ENCODE measurements around the gene PEPD.

The PEPD gene

DNA sequence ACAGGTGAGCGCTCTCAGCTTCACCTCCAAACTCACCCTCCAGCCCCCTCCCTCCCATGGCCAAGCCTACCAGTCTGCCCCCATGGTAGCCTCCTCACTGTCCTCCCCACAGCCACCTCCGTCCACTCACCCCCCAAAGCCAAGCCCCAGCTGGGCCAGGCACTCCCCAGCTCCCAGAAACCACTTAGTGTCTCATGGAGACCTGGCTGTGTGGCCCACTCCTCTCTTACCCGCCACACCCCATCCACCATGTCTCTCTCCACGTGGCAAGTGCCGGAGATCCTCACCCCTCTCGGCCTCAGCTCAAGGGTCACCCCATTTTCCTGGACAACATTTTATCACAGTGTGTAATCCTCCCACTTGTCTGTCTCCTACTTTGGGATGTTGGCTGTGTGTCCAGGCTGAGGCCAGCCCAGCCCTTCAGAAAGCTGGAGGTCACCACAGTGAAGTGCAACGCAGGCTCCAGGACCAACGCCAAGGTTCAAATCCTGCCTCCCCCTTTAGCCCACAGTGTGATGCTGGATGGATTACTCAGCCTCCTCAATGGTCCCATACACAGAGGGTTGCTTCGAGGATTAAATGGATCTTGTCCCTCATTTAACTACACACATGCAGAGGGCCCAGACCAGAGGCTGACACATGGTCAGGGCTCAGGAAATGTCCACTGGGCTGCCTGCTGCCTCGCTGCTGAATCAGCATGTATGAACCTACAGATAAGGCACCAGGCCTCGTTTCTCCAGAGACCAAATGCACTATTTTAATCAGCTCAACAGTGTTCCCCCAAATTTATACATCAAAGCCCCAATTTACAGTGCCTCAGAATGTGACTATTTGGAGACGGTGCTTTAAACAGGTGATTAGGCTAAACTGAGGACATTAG lies 76.8 kb downstream of the PEPD start:
- H3K27ac ChIP-seq = no peak overlapping the region
- DNase-seq (ENCODE audit: low read depth, low spot score) = no peak

DNA sequence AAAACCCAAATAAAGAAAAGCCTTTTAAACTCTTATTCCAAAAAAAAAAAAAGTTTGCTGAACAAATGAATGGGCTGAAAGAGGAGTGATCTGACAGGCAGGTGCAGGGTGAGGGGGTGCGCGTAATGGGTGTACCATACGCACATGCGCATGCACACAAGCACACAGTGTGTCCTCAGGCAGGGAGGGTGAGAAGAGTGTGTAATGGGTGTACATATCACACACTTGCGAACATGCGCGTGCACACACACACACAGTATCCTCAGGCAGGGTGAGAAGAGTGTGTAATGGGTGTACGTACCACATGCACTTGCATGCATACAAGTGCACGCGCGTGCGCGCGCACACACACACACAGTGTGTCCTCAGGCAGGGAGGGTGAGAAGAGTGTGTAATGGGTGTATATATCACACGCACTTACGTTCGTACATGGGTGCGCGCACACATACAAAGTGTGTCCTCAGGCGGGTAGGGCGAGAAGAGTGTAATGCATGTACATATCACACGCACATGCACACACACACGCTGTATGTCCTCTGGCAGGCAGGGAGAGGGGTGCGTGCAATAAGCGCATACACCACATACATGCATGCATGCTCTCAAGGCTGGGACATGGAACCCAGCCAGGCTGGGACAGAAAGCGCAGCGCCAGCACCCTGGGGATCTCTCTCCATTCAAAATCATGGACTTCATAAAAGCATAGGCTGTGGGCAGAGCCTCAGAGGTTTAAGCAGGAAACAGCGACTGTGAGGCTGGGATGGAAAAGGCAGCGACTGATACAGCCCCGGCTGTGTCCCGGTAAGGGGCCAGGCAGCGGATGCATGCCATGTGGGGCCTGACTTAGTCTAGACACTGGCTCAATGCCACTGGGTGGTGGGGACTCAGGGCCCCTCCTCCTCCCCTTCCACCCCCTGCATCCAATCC lies 77.7 kb downstream of the PEPD start:
- DNase-seq (ENCODE audit: low read depth, low spot score) = no peak
- H3K27ac ChIP-seq = no peak overlapping the region

DNA sequence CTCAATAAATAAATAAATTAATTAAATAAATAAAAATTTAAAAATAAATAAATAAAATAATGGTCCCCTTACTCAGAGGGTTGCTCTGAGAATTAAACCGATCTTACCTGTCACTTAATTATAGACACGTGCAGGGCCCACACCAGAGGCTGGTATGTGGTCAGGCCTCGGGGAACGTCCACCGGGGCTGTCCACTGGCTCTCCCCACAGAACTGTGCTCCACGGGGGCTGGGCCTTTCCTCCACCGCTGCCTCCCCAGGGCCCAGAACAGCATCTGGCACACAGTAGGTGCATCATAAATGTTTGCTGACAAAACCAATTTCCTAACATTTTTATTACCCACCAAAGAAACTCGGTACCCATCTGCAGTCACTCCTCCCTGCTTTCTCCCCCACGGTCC lies 78.9 kb downstream of the PEPD start:
- DNase-seq (ENCODE audit: low read depth, low spot score) = no peak
- no peak overlapping the region for H3K27ac ChIP-seq

DNA sequence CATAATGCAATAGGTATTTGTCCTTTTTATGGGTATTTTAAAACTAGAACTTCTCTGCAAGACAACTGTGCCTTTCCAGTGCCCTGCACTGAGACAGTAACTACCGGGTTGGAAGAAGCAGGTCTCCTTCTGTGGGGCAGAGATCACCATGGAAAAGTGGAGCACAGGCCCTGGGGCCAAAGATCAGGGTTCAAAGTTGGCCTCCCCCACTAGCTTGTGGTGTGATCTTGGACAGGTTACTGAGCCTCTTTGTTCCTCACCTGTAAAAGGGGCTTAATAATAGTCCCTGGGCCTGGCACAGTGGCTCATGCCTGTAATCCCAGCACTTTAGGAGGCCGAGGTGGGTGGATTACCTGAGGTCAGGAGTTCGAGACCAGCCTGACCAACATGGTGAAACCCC lies 79.8 kb downstream of the PEPD start:
- H3K27ac ChIP-seq = no peak overlapping the region
- no peak for DNase-seq (ENCODE audit: low read depth, low spot score)

DNA sequence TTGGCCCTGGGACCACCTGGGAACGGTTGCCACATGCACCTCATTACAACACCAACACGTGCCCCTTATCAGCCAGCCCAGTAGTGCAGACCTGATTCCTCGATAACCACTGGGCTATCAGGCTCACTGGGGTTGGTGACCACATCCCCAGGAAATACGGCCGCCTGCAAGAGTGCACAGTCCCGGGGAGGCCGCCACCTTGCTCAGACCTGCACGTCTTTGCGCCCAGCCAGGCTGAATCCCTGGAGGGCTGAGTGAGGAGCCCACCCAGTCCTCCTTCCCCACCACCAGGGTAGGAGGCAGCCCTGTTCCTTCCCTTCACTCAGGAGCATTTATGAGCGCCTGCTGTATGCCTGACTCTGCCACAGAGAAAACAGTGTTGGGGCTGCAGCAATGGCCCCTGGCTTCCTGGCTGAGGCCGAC lies 80.3 kb downstream of the PEPD start:
- no peak for DNase-seq (ENCODE audit: low read depth, low spot score)

DNA sequence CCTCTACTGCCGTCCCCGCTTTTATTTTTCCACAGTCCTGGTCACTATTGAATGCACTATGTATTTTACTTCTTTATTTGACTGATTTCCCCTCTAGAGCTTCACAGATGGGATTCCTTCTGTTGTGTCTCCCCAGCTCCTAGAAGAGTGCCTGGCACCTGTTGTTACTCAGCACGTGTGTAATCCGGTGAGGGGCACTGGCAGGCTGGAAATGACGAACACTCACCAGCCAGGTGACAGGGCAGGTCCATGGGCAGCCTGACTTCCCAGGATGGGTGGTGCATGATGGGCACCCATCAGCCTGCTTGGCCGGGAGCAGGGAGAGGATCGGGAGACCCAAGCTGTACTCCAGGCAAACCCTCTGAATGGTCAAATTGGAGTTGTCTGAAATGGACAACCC lies 80.9 kb downstream of the PEPD start:
- no peak overlapping the region for H3K27ac ChIP-seq
- no peak for DNase-seq (ENCODE audit: low read depth, low spot score)

More for the DNA sequence above, 80.3 kb downstream of the PEPD start:
- H3K27ac ChIP-seq = no peak overlapping the region

DNA sequence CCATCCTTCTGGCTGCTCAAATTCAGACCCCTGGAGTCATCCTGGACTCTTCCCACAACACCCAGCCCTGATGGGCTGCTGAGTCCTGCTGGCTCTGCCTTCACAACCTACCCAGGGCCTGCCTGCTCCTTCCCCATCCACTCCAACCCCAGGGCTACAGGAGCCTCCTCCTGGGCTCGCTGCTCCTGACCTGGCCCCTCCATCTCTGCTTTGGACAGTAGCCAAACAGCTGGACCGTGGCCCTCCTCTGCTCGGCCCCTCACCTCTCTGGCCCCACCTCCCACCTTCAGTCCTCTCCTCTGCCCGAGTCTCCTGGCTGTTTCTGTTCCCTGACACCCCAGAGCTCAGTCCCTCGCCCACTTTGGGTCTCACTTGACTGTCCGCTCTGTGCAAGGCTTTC lies 81.3 kb downstream of the PEPD start:
- DNase-seq (ENCODE audit: low read depth, low spot score) = no peak
- H3K27ac ChIP-seq = no peak overlapping the region

DNA sequence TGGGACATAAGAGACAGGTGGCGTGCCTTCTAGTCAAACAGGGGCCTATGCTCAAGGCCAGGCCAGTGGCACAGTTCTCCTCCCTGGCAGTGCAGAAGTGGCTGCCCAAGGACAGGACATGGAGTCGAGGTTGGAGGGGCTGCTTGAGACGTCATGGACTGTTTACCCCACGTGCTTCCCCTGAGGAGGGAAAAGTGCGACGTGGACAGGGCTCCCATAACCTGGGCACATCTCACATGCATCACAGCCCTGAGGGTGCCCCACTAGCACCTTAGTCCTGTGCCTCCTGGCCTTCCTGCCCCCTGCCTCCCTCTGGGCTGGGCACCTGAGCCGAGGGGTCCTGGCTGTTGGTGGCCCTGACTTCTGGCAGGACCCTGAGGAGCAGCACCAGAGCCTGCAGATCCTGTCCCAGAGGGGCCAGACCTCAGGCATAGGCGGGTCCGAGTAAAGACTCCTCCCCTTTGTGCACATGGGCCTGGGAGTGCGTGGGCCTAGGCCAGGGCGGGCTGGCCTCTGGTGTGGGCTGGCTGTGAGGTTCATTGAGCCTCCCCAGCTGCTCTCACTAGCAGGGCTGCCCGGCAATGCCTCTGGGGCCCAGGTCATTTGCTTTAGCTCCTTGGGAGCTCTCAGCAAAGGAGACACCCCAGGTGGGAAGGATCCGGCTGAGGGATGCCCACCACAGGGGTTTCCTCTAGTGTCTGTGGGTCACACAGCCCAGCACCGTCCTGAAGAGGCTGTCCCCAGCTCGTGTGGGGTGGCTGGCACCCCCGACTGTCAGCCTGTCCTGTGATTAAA lies 82.4 kb downstream of the PEPD start:
- H3K27ac ChIP-seq = no peak overlapping the region
- DNase-seq (ENCODE audit: low read depth, low spot score) = no peak

DNA sequence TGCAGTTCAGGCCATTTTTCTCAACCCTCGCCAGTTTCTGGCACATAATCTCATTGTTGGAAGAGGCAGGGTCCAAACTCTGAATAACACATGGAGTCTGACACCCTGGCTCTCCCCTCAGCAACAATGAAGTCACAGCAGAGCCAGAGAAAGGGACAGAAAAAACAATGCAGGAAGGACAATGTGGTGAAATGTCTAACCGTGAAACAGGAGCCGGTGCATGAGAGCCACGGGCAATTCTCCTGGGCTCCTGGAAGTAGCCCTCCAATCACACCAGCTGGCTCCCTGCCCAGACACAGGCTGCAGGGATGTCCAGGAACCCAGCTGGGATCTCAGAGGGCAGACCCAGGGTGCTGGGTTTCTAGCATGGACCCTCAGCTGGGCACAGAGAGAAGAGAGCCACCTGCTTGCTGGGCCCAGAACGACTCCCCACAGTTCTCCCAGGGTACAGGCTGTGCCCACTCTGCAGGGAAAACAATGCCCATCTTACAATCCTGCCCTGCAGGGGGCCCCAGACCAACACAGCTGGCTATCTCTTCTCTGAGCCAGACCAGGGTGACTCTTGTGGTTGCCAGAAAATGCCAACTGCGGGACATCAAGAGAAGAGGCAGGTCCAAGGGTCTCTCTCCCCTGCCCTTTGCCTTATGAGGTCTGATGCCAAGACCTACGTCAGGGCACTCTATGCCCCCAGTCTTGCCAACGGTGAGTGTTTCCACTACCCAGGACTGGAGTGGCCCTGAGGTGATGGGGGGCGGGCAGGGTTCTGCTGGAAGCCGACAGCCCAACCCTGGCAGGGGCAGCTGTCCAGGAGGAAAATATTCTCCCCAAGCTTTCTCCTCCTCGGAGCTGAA lies 83.5 kb downstream of the PEPD start:
- no peak for DNase-seq (ENCODE audit: low read depth, low spot score)
- H3K27ac ChIP-seq = no peak overlapping the region

DNA sequence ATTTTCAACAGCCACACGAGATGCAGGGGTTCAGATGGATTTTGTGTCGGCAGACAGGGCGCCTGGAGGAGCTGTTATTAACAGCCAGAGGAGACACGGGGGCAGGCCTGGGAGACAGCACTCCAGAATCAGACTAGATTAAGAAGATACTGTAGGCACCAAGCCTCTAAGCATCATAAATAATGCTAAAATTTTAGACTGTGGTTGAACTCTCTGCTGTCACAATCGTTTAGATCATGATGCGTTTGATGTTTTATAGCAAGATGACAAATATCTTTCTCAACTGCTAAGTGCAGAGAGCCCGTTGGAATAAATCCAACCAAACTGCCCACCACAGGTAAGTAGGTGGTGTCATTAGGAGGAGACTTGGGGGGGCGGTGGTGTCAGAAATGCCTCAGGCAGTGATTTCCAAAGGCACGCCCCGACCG lies 84.2 kb downstream of the PEPD start:
- no peak for DNase-seq (ENCODE audit: low read depth, low spot score)
- no peak overlapping the region for H3K27ac ChIP-seq

DNA sequence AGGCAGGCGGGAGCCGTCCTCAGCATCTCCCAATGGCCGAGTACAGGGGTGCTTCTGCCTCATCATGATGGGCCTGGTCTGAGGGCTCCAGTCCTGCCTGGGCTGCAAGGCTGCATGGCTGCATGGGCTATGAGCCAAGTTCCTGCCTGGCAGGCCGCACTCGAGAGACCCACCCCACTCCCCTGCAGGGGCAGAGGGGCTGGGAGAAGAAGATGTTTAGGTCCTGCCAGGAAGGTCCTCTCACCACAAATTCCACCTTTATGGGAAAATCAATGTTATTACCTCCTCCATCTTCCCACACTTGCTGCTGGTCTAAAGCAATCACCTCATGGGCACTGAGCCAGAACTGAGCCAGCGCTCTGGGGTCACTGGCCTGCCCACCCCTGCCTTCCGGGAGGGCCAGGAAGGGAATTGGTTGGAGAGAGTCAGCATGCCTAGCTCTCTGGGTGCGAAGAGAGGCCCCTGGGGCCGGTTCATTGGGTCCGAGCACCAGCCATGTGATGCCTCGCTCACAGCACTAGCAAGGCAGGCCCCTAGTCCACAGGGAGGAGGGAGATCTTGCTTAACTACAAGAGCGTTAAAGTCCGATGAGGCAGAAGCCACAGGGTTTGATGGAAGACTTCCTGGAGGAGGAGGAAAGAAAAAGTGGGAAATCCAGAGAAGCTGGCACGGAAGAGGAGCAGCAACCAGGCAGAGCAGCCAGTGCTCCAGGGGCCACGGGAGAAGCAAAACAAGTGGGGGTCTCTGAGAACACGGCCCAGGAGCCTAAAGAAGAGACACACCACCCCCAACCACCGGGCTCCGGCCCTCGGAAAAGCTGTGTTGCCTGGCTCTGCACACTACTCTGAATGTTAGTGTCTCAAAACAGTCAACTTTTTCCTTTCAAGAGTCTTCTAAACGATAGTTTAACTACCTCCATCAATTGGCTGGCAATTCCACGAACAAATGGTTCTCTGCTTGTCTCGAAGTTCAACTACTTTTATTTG lies 84.9 kb downstream of the PEPD start:
- no peak overlapping the region for H3K27ac ChIP-seq
- DNase-seq (ENCODE audit: low read depth, low spot score) = no peak

DNA sequence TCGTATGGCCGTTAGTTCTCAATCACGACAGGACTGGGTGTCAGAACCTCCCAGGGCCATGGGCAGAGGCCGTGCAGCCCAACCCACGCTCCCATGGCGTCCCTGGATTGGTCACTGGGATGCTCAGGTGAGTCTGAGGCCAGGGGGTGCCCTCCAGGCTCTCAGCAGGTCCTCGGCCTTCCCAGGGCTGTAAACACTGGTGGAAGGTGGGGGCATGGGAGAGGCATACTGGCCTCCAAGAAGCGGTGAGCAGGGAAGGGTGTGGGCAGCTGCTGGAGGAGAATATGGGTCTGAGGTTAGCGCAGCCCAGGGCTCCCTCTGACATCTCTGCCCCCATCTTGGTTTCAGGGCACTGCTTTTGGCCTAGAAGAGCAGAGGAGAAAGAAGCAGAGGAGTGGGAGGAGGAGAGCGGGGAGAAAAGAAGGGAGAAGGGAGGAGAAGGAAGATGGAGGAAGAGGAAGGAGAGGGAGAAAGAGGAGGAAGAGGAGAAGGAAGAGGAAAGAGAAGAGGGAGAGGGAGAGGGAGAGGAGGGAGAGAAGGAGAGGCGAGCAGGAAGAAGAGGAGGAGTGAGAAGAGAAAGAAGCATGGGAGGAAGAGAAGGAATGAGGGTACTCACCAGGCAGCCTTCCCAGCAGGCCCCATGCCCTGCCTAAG lies 85.8 kb downstream of the PEPD start:
- no peak for DNase-seq (ENCODE audit: low read depth, low spot score)
- no peak overlapping the region for H3K27ac ChIP-seq

DNA sequence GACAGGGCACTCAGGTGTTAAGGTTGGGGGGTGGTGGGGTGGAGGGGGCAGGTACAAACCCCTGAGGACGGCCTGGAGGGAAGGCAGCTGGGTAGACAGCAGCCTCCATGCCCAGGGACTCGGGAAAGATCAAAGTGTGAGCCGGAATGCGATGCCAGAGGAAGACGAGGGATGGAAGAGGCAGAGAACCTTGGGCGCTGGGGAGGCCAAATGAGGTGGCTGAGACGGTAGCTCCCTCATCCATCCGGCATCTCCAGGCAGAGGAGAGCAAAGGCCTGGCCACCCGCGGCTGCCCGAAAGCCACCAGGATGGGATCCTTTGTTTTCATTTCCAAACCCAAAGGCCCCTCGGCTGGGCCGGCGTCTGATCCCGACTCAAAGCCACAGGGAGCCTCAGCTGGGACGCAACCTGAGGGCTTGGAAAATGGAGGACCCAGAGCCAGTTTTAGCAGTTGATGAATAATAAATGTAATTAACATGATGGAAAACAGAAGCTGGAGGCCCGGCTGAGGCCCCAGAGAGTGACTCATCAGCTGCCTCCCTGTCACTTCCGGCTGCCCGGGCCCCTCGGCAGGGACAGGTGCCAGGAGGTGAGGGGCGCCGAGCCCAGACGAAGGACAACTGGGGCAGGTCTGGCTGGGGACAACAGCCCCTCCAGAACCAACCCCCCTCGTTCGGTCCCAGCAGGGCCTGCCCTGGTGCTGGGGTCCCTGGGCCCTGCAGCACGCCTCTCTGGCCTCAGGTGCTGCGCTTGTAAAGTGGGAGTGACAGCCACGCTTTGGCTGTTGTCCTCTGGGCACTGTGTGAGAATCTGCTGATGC lies 86.5 kb downstream of the PEPD start:
- H3K27ac ChIP-seq = no peak overlapping the region
- no peak for DNase-seq (ENCODE audit: low read depth, low spot score)

DNA sequence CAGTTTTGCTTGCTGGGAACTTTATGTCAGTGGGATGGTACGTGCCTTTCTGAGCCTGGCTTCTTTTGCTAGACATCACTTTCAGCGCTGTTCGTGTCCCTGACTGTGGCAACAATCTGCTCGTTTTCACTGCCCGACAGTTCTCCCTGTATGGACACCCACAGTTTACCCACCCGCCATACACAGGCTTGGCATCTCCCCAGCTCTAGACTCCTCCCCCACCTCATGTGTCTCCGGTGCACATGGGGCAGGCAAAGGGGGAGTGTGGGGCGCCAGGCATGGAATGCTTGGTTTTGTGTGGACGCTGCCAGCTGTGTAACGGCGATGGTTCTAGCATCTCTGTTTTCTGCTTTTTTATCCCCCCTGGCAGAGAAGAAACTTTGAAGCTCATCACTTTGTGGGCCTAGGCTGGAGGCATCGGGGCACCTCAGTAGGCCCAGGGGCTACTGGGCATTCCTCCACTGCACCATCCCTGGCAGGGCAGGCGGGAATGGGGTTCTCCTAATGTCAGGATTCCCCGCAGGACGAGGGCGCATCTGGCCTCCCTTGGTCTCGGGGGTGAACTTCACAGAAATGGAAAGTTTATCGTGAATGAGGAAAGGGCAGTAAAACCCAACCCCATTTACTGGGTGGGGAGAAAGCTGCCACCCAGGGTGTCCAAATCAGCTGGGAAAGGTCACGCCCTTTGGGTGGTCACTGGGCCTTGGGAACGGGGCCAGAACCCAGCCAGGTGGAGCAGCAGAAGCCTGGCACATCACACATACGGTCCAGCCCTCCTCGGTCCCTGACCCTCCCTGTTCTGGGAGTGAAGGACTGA lies 87.3 kb downstream of the PEPD start:
- DNase-seq (ENCODE audit: low read depth, low spot score) = no peak
- no peak overlapping the region for H3K27ac ChIP-seq

DNA sequence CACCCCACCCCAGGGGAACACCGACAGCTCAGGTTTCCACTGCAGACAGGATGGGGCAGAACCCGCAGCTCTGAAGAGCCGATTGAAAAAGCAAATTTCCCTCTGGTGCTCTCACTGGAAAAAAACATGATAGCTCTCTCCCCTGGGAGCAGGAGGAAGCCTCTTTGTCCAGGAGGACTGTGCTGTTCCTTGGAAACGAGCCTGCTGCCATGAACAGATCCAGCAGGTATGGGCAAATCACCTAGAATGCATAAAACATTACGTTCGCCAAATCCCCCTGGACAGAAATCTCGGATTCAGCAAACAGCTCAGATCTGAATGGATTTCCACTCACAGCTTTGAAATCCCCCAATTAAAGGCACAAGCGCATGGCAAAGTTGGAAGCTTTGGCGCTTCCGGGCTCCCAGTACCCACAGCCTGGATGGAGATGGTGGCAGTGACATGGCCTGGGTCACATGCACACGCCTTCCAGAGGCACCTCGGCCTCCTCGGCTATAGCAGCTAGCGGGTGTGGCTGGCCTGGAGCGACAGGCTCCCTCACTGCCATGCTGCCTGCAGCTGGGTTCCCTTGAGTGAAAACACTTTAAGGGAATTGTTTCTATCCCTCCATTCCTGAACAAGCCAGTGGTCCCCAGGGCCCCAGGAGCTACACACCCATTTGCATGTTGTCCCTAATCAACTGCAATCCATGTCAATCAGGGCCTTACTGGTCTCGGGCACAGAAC lies 89.0 kb downstream of the PEPD start:
- DNase-seq (ENCODE audit: low read depth, low spot score) = no peak
- no peak overlapping the region for H3K27ac ChIP-seq

DNA sequence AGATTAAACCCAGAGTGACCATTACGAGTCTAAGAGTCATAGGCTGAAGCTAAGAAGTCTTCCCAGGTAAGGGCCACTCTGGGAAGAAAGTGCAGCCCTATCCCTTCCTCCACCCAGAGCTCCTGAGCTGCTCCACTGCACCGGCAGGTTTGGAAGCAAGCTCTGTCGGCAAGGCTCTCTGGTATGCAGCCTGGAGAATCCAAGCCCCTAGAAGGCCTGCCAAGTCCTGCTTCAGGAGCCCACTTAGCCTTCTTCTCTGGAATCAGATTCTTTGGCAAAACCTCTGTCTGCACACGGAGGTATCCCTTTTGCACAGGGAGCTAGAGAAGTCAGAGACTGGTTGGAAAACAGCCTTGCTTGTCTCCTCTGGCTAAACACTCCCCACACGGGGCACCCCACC lies 89.6 kb downstream of the PEPD start:
- no peak overlapping the region for H3K27ac ChIP-seq
- DNase-seq (ENCODE audit: low read depth, low spot score) = no peak
